C4-2B (cell line): ENCODE results near the gene SKIC3.

Source experiments
- ZFX ChIP-seq: fragments of 450-650 bp; IDR thresholded peaks from 2 replicates; pipeline ENCODE4 v1.6.1; 2017
- TF ChIP-seq, protein P1 (sequence below): fragments of 450-650 bp; conservative IDR thresholded peaks from 2 replicates; pipeline ENCODE4 v1.5.1; 2017; ENCODE audit warnings: mild to moderate bottlenecking

- TF ChIP-seq, protein P1, sequence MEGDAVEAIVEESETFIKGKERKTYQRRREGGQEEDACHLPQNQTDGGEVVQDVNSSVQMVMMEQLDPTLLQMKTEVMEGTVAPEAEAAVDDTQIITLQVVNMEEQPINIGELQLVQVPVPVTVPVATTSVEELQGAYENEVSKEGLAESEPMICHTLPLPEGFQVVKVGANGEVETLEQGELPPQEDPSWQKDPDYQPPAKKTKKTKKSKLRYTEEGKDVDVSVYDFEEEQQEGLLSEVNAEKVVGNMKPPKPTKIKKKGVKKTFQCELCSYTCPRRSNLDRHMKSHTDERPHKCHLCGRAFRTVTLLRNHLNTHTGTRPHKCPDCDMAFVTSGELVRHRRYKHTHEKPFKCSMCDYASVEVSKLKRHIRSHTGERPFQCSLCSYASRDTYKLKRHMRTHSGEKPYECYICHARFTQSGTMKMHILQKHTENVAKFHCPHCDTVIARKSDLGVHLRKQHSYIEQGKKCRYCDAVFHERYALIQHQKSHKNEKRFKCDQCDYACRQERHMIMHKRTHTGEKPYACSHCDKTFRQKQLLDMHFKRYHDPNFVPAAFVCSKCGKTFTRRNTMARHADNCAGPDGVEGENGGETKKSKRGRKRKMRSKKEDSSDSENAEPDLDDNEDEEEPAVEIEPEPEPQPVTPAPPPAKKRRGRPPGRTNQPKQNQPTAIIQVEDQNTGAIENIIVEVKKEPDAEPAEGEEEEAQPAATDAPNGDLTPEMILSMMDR, result no peak
- no peak for TF ChIP-seq ZFX
These were observed 36.7 kb upstream of the SKIC3 start for GRCh38 chr5:95591490-95591901.
